DOHH2 (cell line): Measurements from ENCODE around the gene RPRD1B.

ENCODE experiments used
- H3F3A ChIP-seq: fragments of 200-600 bp; sonication (generic), shearing (Covaris generic); 2 replicates; pipeline ENCODE4 v1.6.0; 2016; ENCODE audit warnings: antibody characterized with exemption, mild to moderate bottlenecking; ENCODE audit not compliant: control insufficient read depth, insufficient read depth
- H3K27ac ChIP-seq: fragments of 200-600 bp; sonication (generic); 2 replicates; pipeline ENCODE4 v1.5.1; 2014; ENCODE audit warnings: low read depth, mild to moderate bottlenecking, low read length, moderate library complexity
- H3K27me3 ChIP-seq: fragments of 200-600 bp; sonication (generic); 2 replicates; pipeline ENCODE4 v1.6.1; 2014; ENCODE audit warnings: mild to moderate bottlenecking, low read length, mixed read lengths; ENCODE audit not compliant: control insufficient read depth
- H3K36me3 ChIP-seq: fragments of 200-600 bp; sonication (generic); 2 replicates; pipeline ENCODE4 v1.6.1; 2014; ENCODE audit warnings: mild to moderate bottlenecking, low read length, moderate library complexity, mixed read lengths; ENCODE audit not compliant: control insufficient read depth
- H3K4me1 ChIP-seq: fragments of 200-600 bp; sonication (generic); 2 replicates; pipeline ENCODE4 v1.6.1; 2014; ENCODE audit warnings: mild to moderate bottlenecking, low read length, mixed read lengths; ENCODE audit not compliant: control insufficient read depth
- H3K4me2 ChIP-seq: fragments of 200-600 bp; sonication (generic); 2 replicates; pipeline ENCODE4 v1.6.0; 2014; ENCODE audit warnings: mild to moderate bottlenecking, low read length, moderate library complexity
- H3K4me3 ChIP-seq: fragments of 200-600 bp; sonication (generic); 2 replicates; pipeline ENCODE4 v1.5.1; 2014; ENCODE audit warnings: mild to moderate bottlenecking, low read length, mixed read lengths
- H3K79me2 ChIP-seq: fragments of 200-600 bp; sonication (generic); 2 replicates; pipeline ENCODE4 v1.6.1; 2014; ENCODE audit warnings: mild to moderate bottlenecking, low read length, mixed read lengths; ENCODE audit not compliant: control insufficient read depth
- H3K9me2 ChIP-seq: fragments of 200-600 bp; sonication (generic); replicated peaks from 2 replicates; pipeline ENCODE4 v1.6.1; 2014; ENCODE audit warnings: mild to moderate bottlenecking, low read length, mixed read lengths; ENCODE audit not compliant: control insufficient read depth
- H3K9me3 ChIP-seq: fragments of 200-600 bp; sonication (generic); 2 replicates; pipeline ENCODE4 v1.6.1; 2014; ENCODE audit warnings: antibody characterized with exemption, low read length, mixed read lengths; ENCODE audit not compliant: control insufficient read depth, insufficient read depth
- H4K20me1 ChIP-seq: fragments of 200-600 bp; sonication (generic); 2 replicates; pipeline ENCODE4 v1.6.0; 2014; ENCODE audit warnings: low read depth, mild to moderate bottlenecking, antibody characterized with exemption, low read length, moderate library complexity; ENCODE audit not compliant: control insufficient read depth, insufficient read depth
- EZH2phosphoT487 ChIP-seq: fragments of 200-600 bp; sonication (generic); IDR thresholded peaks from 2 replicates; pipeline ENCODE4 v1.6.1; 2017; ENCODE audit warnings: borderline replicate concordance, mild to moderate bottlenecking, antibody characterized with exemption, low read length, moderate library complexity, mixed read lengths
- TF ChIP-seq, protein P1 (sequence below): fragments of 200-600 bp; sonication (generic); IDR thresholded peaks from one replicate; pipeline ENCODE4 v1.5.1; 2014; ENCODE audit warnings: antibody characterized with exemption, mild to moderate bottlenecking, low read depth, low read length; ENCODE audit not compliant: poor library complexity, severe bottlenecking

The RPRD1B gene

DNA sequence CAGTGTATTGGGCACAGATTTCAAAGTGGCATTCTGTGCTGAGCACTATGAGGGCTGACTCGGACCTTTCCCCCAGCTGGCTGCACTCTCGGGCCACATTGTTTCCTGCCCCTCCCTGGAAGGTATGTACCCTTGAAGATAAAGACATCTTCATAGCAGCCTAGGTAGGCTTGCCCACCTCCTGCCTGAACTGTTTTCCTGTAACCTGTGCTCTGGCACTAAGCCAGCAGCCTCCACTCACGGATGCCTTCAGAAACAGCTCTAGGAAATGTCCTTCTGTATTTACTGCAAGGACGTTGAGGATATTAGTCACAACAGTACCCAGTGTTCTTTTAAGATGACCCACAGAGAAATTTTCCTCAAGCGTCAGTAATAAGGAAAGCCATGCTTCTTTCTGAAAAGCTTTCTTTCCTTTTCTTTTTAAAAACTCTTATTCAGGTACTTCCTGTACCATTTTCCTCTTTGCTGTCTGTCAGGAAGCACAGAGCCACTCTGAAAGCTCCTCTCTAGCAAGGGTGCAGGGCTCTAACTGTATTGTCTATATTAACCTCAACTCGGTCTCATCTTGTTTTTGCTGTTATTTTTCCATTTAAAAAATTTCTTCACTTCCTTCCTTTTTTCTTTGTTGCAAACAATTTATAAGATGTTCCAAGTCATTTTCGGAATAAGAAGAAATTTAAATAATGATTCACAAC lies 43.8 kb upstream of the RPRD1B start:
- Histone ChIP-seq H3K27ac (no peak overlapping the region), H3K36me3 (peaks cover 48% of the 10 kb centered on the region), H3K79me2 (no peaks in the 10 kb centered on the region), H3K27me3 (no peaks in the 10 kb centered on the region), H3K9me2 (no peaks in the 10 kb centered on the region), H3K4me2 (no peak overlapping the region), H3F3A (no peaks in the 10 kb centered on the region), H4K20me1 (peaks cover 9% of the 10 kb centered on the region), H3K9me3 (no peaks in the 10 kb centered on the region), H3K4me1 (peaks cover 10% of the 10 kb centered on the region), H3K4me3 (no peak overlapping the region)
- TF ChIP-seq EZH2phosphoT487: no peak
- TF ChIP-seq, protein P1, sequence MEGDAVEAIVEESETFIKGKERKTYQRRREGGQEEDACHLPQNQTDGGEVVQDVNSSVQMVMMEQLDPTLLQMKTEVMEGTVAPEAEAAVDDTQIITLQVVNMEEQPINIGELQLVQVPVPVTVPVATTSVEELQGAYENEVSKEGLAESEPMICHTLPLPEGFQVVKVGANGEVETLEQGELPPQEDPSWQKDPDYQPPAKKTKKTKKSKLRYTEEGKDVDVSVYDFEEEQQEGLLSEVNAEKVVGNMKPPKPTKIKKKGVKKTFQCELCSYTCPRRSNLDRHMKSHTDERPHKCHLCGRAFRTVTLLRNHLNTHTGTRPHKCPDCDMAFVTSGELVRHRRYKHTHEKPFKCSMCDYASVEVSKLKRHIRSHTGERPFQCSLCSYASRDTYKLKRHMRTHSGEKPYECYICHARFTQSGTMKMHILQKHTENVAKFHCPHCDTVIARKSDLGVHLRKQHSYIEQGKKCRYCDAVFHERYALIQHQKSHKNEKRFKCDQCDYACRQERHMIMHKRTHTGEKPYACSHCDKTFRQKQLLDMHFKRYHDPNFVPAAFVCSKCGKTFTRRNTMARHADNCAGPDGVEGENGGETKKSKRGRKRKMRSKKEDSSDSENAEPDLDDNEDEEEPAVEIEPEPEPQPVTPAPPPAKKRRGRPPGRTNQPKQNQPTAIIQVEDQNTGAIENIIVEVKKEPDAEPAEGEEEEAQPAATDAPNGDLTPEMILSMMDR: no peak

DNA sequence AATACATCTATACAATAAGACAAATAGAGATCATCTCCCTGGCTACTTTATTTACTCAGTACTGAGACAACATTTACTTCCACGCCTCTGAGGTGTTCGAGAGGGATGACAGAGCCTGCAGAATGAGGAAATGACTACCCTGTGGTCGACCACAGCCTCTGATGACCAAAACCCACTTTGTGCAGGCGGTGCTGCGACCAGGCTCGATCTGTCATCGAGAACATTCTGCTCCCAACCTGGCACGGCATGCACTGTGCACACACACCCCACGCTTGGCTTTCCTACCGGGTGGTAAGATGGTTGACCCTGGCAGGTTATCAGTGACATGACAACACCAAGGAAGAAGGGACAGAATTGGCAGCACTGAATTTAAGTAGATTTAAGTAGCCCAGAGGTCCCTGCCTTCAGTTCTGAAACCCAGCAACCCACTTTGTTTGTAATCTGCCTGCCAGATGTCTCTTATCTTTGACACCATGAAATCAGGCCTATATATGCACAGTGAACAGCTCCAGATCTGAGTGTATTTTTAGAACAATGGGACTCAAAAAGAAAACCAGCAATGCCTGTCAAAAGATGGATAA lies 42.9 kb upstream of the RPRD1B start:
- H3K79me2 ChIP-seq: no peaks in the 10 kb centered on the region
- H3K9me3 ChIP-seq: no peaks in the 10 kb centered on the region
- no peak overlapping the region for H3K4me2 ChIP-seq
- no peak overlapping the region for H3K4me3 ChIP-seq
- peaks cover 10% of the 10 kb centered on the region for H3K4me1 ChIP-seq
- peaks cover 55% of the 10 kb centered on the region for H3K36me3 ChIP-seq
- TF ChIP-seq EZH2phosphoT487: no peak
- TF ChIP-seq, protein P1: no peak
- no peaks in the 10 kb centered on the region for H3K9me2 ChIP-seq
- H3K27me3 ChIP-seq: no peaks in the 10 kb centered on the region
- H3K27ac ChIP-seq: no peak overlapping the region
- peaks cover 9% of the 10 kb centered on the region for H4K20me1 ChIP-seq
- no peaks in the 10 kb centered on the region for H3F3A ChIP-seq

- TF ChIP-seq, protein P1: no peak
- TF ChIP-seq EZH2phosphoT487: no peak
- H4K20me1 ChIP-seq: peaks cover 9% of the 10 kb centered on the region
- H3K4me2 ChIP-seq: no peak overlapping the region
- H3K79me2 ChIP-seq: no peaks in the 10 kb centered on the region
- no peaks in the 10 kb centered on the region for H3K9me3 ChIP-seq
- H3F3A ChIP-seq: no peaks in the 10 kb centered on the region
- no peak overlapping the region for H3K4me3 ChIP-seq
- no peak overlapping the region for H3K27ac ChIP-seq
- H3K4me1 ChIP-seq: peaks cover 10% of the 10 kb centered on the region
- H3K27me3 ChIP-seq: no peaks in the 10 kb centered on the region
- peaks cover 59% of the 10 kb centered on the region for H3K36me3 ChIP-seq
- no peaks in the 10 kb centered on the region for H3K9me2 ChIP-seq
Measured at GRCh38 chr20:37991157-37991866, 42.2 kb upstream of the RPRD1B start.
